DOHH2 (cell line): ENCODE results near the gene PIP5K1C.

Experiments used
- H3F3A ChIP-seq: fragments of 200-600 bp; sonication (generic), shearing (Covaris generic); 2 replicates; pipeline ENCODE4 v1.6.0; 2016; ENCODE audit warnings: antibody characterized with exemption, mild to moderate bottlenecking; ENCODE audit not compliant: control insufficient read depth, insufficient read depth
- H3K27ac ChIP-seq: fragments of 200-600 bp; sonication (generic); 2 replicates; pipeline ENCODE4 v1.5.1; 2014; ENCODE audit warnings: low read depth, mild to moderate bottlenecking, low read length, moderate library complexity
- H3K27me3 ChIP-seq: fragments of 200-600 bp; sonication (generic); 2 replicates; pipeline ENCODE4 v1.6.1; 2014; ENCODE audit warnings: mild to moderate bottlenecking, low read length, mixed read lengths; ENCODE audit not compliant: control insufficient read depth
- H3K36me3 ChIP-seq: fragments of 200-600 bp; sonication (generic); 2 replicates; pipeline ENCODE4 v1.6.1; 2014; ENCODE audit warnings: mild to moderate bottlenecking, low read length, moderate library complexity, mixed read lengths; ENCODE audit not compliant: control insufficient read depth
- H3K4me1 ChIP-seq: fragments of 200-600 bp; sonication (generic); 2 replicates; pipeline ENCODE4 v1.6.1; 2014; ENCODE audit warnings: mild to moderate bottlenecking, low read length, mixed read lengths; ENCODE audit not compliant: control insufficient read depth
- H3K4me2 ChIP-seq: fragments of 200-600 bp; sonication (generic); 2 replicates; pipeline ENCODE4 v1.6.0; 2014; ENCODE audit warnings: mild to moderate bottlenecking, low read length, moderate library complexity
- H3K4me3 ChIP-seq: fragments of 200-600 bp; sonication (generic); 2 replicates; pipeline ENCODE4 v1.5.1; 2014; ENCODE audit warnings: mild to moderate bottlenecking, low read length, mixed read lengths
- H3K79me2 ChIP-seq: fragments of 200-600 bp; sonication (generic); 2 replicates; pipeline ENCODE4 v1.6.1; 2014; ENCODE audit warnings: mild to moderate bottlenecking, low read length, mixed read lengths; ENCODE audit not compliant: control insufficient read depth
- H3K9me2 ChIP-seq: fragments of 200-600 bp; sonication (generic); replicated peaks from 2 replicates; pipeline ENCODE4 v1.6.1; 2014; ENCODE audit warnings: mild to moderate bottlenecking, low read length, mixed read lengths; ENCODE audit not compliant: control insufficient read depth
- H3K9me3 ChIP-seq: fragments of 200-600 bp; sonication (generic); 2 replicates; pipeline ENCODE4 v1.6.1; 2014; ENCODE audit warnings: antibody characterized with exemption, low read length, mixed read lengths; ENCODE audit not compliant: control insufficient read depth, insufficient read depth
- H4K20me1 ChIP-seq: fragments of 200-600 bp; sonication (generic); 2 replicates; pipeline ENCODE4 v1.6.0; 2014; ENCODE audit warnings: low read depth, mild to moderate bottlenecking, antibody characterized with exemption, low read length, moderate library complexity; ENCODE audit not compliant: control insufficient read depth, insufficient read depth
- EZH2phosphoT487 ChIP-seq: fragments of 200-600 bp; sonication (generic); IDR thresholded peaks from 2 replicates; pipeline ENCODE4 v1.6.1; 2017; ENCODE audit warnings: borderline replicate concordance, mild to moderate bottlenecking, antibody characterized with exemption, low read length, moderate library complexity, mixed read lengths
- TF ChIP-seq, protein P1 (sequence below): fragments of 200-600 bp; sonication (generic); IDR thresholded peaks from one replicate; pipeline ENCODE4 v1.5.1; 2014; ENCODE audit warnings: antibody characterized with exemption, mild to moderate bottlenecking, low read depth, low read length; ENCODE audit not compliant: poor library complexity, severe bottlenecking

PIP5K1C gene

DNA sequence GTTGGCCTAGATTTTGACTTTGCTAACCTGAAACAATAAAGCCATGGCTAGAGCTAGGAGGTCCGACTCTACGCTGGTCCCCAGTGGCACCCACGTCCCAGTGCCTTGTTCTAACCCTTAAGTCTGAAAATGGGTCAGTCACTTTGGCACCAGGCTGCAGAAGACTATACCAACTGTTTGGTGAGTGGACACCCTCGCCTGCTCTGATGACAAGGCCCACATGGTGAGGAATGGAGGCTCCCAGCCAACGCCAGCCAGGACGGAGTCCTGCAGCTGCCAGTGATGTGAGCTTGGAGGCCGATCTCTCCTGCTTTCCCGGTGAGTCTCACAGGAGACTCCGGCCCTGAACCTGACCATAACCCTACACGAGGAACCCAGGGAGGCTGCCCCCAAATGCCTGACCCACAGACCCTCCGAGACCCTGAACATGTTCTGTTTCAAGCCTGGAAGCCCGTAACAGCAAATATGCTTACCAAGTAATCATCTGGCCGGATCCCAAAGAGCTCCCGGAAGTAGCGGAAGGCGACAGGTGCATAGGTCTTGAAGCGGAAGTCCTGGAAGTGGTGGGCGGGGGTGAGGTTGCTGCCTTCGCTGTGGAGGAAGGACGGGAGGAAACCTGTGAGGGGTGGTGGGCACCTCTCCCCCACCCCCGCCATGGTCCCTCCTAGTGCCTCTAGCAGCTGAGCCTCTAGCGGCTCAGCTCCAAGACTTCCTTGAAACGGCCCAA is 39.6 kb downstream of the PIP5K1C start:
- Histone ChIP-seq H3K4me2 (no peak overlapping the region), H3K79me2 (no peaks in the 10 kb centered on the region), H3K36me3 (peaks cover 2% of the 10 kb centered on the region; the same call in 1 of the 2 replicates), H3K9me2 (no peaks in the 10 kb centered on the region), H3K4me1 (peaks cover 31% of the 10 kb centered on the region), H3F3A (no peaks in the 10 kb centered on the region), H3K27ac (no peak overlapping the region), H4K20me1 (no peaks in the 10 kb centered on the region), H3K27me3 (no peaks in the 10 kb centered on the region), H3K4me3 (no peak overlapping the region), H3K9me3 (no peaks in the 10 kb centered on the region)
- TF ChIP-seq, protein P1, sequence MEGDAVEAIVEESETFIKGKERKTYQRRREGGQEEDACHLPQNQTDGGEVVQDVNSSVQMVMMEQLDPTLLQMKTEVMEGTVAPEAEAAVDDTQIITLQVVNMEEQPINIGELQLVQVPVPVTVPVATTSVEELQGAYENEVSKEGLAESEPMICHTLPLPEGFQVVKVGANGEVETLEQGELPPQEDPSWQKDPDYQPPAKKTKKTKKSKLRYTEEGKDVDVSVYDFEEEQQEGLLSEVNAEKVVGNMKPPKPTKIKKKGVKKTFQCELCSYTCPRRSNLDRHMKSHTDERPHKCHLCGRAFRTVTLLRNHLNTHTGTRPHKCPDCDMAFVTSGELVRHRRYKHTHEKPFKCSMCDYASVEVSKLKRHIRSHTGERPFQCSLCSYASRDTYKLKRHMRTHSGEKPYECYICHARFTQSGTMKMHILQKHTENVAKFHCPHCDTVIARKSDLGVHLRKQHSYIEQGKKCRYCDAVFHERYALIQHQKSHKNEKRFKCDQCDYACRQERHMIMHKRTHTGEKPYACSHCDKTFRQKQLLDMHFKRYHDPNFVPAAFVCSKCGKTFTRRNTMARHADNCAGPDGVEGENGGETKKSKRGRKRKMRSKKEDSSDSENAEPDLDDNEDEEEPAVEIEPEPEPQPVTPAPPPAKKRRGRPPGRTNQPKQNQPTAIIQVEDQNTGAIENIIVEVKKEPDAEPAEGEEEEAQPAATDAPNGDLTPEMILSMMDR = no peak
- no peak for TF ChIP-seq EZH2phosphoT487

DNA sequence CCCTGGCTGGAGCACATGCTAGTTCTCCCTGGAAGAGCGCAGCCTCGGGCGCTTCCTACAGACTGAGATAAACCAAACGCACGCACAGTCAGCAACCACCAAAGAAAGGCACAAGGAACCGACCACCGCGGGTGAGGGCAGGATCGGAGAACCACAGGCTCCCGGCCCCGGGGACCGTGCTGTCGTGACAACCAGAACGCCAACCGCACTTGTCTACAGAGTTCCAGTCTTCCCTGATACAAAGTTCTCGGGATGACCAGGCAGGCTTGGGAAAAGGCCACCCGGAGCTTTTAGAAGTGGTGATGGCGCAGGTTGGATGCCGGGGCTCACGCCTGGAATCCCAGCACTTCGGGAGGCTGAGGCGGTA is 40.5 kb downstream of the PIP5K1C start:
- no peaks in the 10 kb centered on the region for H3K9me2 ChIP-seq
- H3K9me3 ChIP-seq = no peaks in the 10 kb centered on the region
- H3F3A ChIP-seq = no peaks in the 10 kb centered on the region
- TF ChIP-seq EZH2phosphoT487 = no peak
- TF ChIP-seq, protein P1 = no peak
- no peaks in the 10 kb centered on the region for H3K79me2 ChIP-seq
- H3K4me3 ChIP-seq = no peak overlapping the region
- H3K27ac ChIP-seq = no peak overlapping the region
- H3K27me3 ChIP-seq = no peaks in the 10 kb centered on the region
- H3K36me3 ChIP-seq = peaks cover 2% of the 10 kb centered on the region; the same call in 1 of the 2 replicates
- no peak overlapping the region for H3K4me2 ChIP-seq
- H3K4me1 ChIP-seq = peaks cover 23% of the 10 kb centered on the region
- no peaks in the 10 kb centered on the region for H4K20me1 ChIP-seq

DNA sequence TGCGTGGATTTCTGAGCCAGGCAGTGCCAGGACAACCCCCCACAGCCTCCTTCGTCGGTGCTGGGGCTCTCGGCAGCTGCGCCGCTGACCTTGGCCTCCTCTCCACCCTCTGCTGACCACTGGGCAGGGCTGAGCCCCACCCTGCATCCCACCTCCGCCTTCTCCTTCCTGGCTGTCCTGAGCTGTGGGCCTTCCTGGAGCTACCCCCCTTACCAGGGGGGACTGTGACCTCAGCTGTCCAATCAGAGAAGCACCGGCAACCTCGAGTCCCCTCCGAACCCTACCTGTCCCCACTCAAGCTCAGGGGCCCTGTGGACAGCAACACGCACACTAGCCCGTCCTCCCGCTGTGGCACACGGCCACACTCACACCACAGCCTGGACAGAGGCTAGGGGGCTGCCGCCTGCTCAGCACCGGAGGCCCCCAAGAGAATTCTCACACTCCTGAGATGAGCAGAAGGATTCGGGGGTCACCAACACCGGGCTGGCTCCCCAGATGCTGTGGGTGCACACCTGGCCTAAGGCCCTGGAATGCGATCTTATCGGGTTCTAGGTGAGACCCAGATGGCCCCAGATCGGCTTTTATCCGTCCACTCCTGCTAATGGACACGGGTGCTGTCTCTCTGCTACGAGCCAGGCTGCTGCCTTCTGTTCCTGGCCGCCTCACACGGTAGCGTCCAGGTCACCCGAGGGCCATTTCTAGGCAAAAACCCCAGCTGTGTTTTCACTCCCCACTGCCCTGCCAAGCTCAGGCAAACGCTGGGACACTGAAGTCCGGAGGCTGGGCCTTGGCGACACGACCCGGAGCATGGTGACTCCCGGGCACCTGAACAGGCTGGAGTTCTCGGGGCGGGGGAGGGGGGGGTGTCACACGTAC is 41.2 kb downstream of the PIP5K1C start:
- Histone ChIP-seq H3K4me2 (no peak overlapping the region), H3K27ac (no peak overlapping the region), H3K36me3 (peaks cover 2% of the 10 kb centered on the region; the same call in 1 of the 2 replicates)

More for the DNA sequence above, 41.2 kb downstream of the PIP5K1C start:
- Histone ChIP-seq H3K27me3 (no peaks in the 10 kb centered on the region), H3K4me1 (peaks cover 17% of the 10 kb centered on the region), H4K20me1 (no peaks in the 10 kb centered on the region), H3K79me2 (no peaks in the 10 kb centered on the region), H3K4me3 (no peak overlapping the region), H3K9me3 (no peaks in the 10 kb centered on the region), H3K9me2 (no peaks in the 10 kb centered on the region), H3F3A (no peaks in the 10 kb centered on the region)
- no peak for TF ChIP-seq EZH2phosphoT487
- TF ChIP-seq, protein P1 = no peak
